PC-3 (cell line): Measurements from ENCODE around the gene MYO10. TPM values are rescaled to one million over a fixed set of nuclear protein-coding genes. Genes with fewer than 3 reads are reported as not detected.

Source experiments
- ATAC-seq: fragments of 200-7000 bp; cut with Tn5 transposase; 2 replicates; pipeline ENCODE4 v1.9.1; 2020; ENCODE audit warnings: mild to moderate bottlenecking, moderate library complexity
- BruUV-seq: library from RNA; stranded (reverse); fragments of 400-500 nt; replicated peaks from 2 replicates; lab custom pipeline; 2021; lab: Mats Ljungman, UMichigan
- CTCF ChIA-PET: fragments of 300-600 bp; sonication (Branson Sonifier 250); formaldehyde crosslinking; loops from one replicate; lab custom pipeline; 2022; ENCODE audit warnings: antibody characterized with exemption; lab: Charles Lee
- POLR2A ChIA-PET: fragments of 300-600 bp; sonication (Branson Sonifier 250); formaldehyde crosslinking; loops from one replicate; lab custom pipeline; 2022; ENCODE audit warnings: antibody characterized with exemption; ENCODE audit not compliant: unreplicated experiment; lab: Charles Lee
- DNase-seq: peaks from one replicate; pipeline ENCODE4 v3.0.0-alpha.2; 2015
- H2AFZ ChIP-seq: fragments of 300-600 bp; sonication (generic); 2 replicates; pipeline ENCODE4 v1.6.0; 2016; ENCODE audit warnings: antibody characterized with exemption, low read length
- H3F3A ChIP-seq: fragments of 300-600 bp; sonication (generic); one replicate; pipeline ENCODE4 v1.6.0; 2017; ENCODE audit warnings: antibody characterized with exemption, low read length, control low read depth, mild to moderate bottlenecking; ENCODE audit not compliant: unreplicated experiment
- H3K27ac ChIP-seq: fragments of 300-600 bp; sonication (generic); 2 replicates; pipeline ENCODE4 v1.5.1; 2016; ENCODE audit warnings: mild to moderate bottlenecking, low read length
- H3K27me3 ChIP-seq: fragments of 300-600 bp; sonication (generic); 2 replicates; pipeline ENCODE4 v1.6.1; 2016; ENCODE audit warnings: low read length, mixed read lengths
- H3K36me3 ChIP-seq: fragments of 300-600 bp; sonication (generic); 2 replicates; pipeline ENCODE4 v1.6.1; 2016; ENCODE audit warnings: low read depth, mixed run types, low read length, mixed read lengths
- H3K4me1 ChIP-seq: fragments of 300-600 bp; sonication (generic); 2 replicates; pipeline ENCODE4 v1.5.1; 2016; ENCODE audit warnings: low read length; ENCODE audit not compliant: insufficient read depth
- H3K4me2 ChIP-seq: fragments of 300-600 bp; sonication (generic); 2 replicates; pipeline ENCODE4 v1.6.0; 2016; ENCODE audit warnings: low read length
- H3K4me3 ChIP-seq: fragments of 300-600 bp; sonication (generic); 2 replicates; pipeline ENCODE4 v1.5.1; 2016; ENCODE audit warnings: mild to moderate bottlenecking, low read length, mixed read lengths
- H3K79me2 ChIP-seq: fragments of 300-600 bp; sonication (generic); 2 replicates; pipeline ENCODE4 v1.6.1; 2017; ENCODE audit warnings: low read length, mixed read lengths
- H3K9ac ChIP-seq: fragments of 300-600 bp; sonication (generic); 2 replicates; pipeline ENCODE4 v1.6.0; 2016; ENCODE audit warnings: mild to moderate bottlenecking, low read length
- H3K9me2 ChIP-seq: fragments of 300-600 bp; sonication (generic); replicated peaks from 2 replicates; pipeline ENCODE4 v1.6.1; 2016; ENCODE audit warnings: mixed run types, low read length, mixed read lengths
- H3K9me3 ChIP-seq: fragments of 300-600 bp; sonication (generic); 2 replicates; pipeline ENCODE4 v1.6.1; 2016; ENCODE audit warnings: low read length, mixed read lengths
- H4K20me1 ChIP-seq: fragments of 300-600 bp; sonication (generic); 2 replicates; pipeline ENCODE4 v1.6.1; 2016; ENCODE audit warnings: low read length, mixed read lengths
- CTCF ChIP-seq: fragments of 300-600 bp; sonication (generic); conservative IDR thresholded peaks from 2 replicates; pipeline ENCODE4 v1.5.1; 2017; ENCODE audit warnings: antibody characterized with exemption, low read depth, mild to moderate bottlenecking, low read length
- EZH2 ChIP-seq: fragments of 300-600 bp; sonication (generic); IDR thresholded peaks from one replicate; pipeline ENCODE4 v1.6.1; 2017; ENCODE audit warnings: antibody characterized with exemption, mild to moderate bottlenecking, low read length; ENCODE audit not compliant: unreplicated experiment
- EZH2phosphoT487 ChIP-seq: fragments of 300-600 bp; sonication (generic); IDR thresholded peaks from 2 replicates; pipeline ENCODE4 v1.6.1; 2018; ENCODE audit warnings: mild to moderate bottlenecking, antibody characterized with exemption, low read length, borderline replicate concordance
- intact Hi-C: fragments of 100-400 bp; cut with micrococcal nuclease; formaldehyde crosslinking; loops from 2 replicates; pipeline ENCODE4 v1.9.0; 2023
- total RNA-seq: library from RNA; depleted of rRNA; stranded (reverse); fragments of >200 nt; gene quantifications from 2 replicates; pipeline ENCODE4 v1.2.3, GENCODE V29; 2014

The MYO10 gene
- total RNA-seq, 1 experiment from 2014 or later = 52.3 TPM

DNA sequence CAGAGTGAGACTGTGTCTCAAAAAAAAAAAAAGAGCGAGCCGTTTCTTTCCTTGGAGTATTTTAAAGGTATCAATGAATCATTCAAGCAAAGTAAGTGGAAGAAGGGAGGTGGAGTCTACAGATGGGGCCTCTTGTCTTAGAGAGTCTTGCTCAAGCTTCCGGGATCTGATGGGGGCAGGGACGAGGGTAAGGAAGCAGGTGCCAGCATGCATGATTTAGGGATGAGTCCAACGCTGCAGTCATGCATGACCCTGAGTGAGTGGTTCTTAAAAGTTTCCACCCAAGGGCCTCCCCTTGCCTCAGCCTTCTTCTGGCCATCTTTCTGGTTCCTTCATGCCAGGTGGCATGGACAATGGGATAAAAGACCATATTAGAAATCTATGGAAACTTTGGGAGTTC, 79.6 kb downstream of the MYO10 start:
- H3K9ac ChIP-seq = peak overlapping the region; percentile 0; the same call in 1 of the 2 replicates
- peak overlapping the region; percentile 41 for H3K4me2 ChIP-seq
- DNase-seq = peak; percentile 100
- no peaks in the 10 kb centered on the region for H4K20me1 ChIP-seq
- H3K27ac ChIP-seq = peak overlapping the region; percentile 60
- TF ChIP-seq EZH2 (no peak), EZH2phosphoT487 (no peak), CTCF (no peak)
- H3K79me2 ChIP-seq = peaks cover 53% of the 10 kb centered on the region
- H3K9me2 ChIP-seq = no peaks in the 10 kb centered on the region
- ATAC-seq = peak; percentile 95
- BruUV-seq = no TSS peak
- no peak overlapping the region for H2AFZ ChIP-seq
- intact Hi-C loops = loop anchor here (5.0 kb wide), 2 partner anchors 41 to 61 kb away; no protein-coding TSS in a partner anchor
- H3K9me3 ChIP-seq = no peaks in the 10 kb centered on the region
- H3K4me3 ChIP-seq = no peak overlapping the region
- ChIA-PET POLR2A (no interaction called here), CTCF (no interaction called here)
- no peaks in the 10 kb centered on the region for H3K27me3 ChIP-seq
- H3F3A ChIP-seq = no peaks in the 10 kb centered on the region
- peaks cover 7% of the 10 kb centered on the region; the same call in 1 of the 2 replicates for H3K36me3 ChIP-seq
- H3K4me1 ChIP-seq = peaks cover 32% of the 10 kb centered on the region

GRCh38 chr5:16855898-16856297, 80.2 kb downstream of the MYO10 start:
- H3K79me2 ChIP-seq = peaks cover 50% of the 10 kb centered on the region
- no peaks in the 10 kb centered on the region for H3K9me3 ChIP-seq
- intact Hi-C loops = loop anchor here (5.0 kb wide), 2 partner anchors 41 to 61 kb away; no protein-coding TSS in a partner anchor
- H2AFZ ChIP-seq = no peak overlapping the region
- H3K36me3 ChIP-seq = peaks cover 7% of the 10 kb centered on the region; the same call in 1 of the 2 replicates
- H3F3A ChIP-seq = no peaks in the 10 kb centered on the region
- peak overlapping the region; percentile 6; the same call in 1 of the 2 replicates for H3K4me3 ChIP-seq
- DNase-seq = no peak
- no TSS peak for BruUV-seq
- peak overlapping the region; percentile 60 for H3K27ac ChIP-seq
- ATAC-seq = no peak
- no peak for TF ChIP-seq EZH2
- no peak for TF ChIP-seq EZH2phosphoT487
- no peak for TF ChIP-seq CTCF
- H4K20me1 ChIP-seq = no peaks in the 10 kb centered on the region
- peak overlapping the region; percentile 41 for H3K4me2 ChIP-seq
- no peaks in the 10 kb centered on the region for H3K9me2 ChIP-seq
- H3K4me1 ChIP-seq = peaks cover 32% of the 10 kb centered on the region
- 0 out of 2 replicates have a peak overlapping the region, but pooled peaks have one; percentile 3 for H3K9ac ChIP-seq
- ChIA-PET CTCF (interaction anchor here (0.5 to 0.6 kb wide), 2 partner anchors 65 to 284 kb away, joined by 4 to 8 read pairs; no protein-coding TSS in a partner anchor), POLR2A (no interaction called here)
- H3K27me3 ChIP-seq = no peaks in the 10 kb centered on the region

GRCh38 chr5:16855485-16855884, 80.6 kb downstream of the MYO10 start:
- H3K27ac ChIP-seq = peak overlapping the region; percentile 60
- intact Hi-C loops = loop anchor here (5.0 kb wide), 2 partner anchors 42 to 62 kb away; no protein-coding TSS in a partner anchor
- H3K27me3 ChIP-seq = no peaks in the 10 kb centered on the region
- ChIA-PET CTCF (interaction anchor here (0.5 to 0.6 kb wide), 2 partner anchors 64 to 283 kb away, joined by 4 to 8 read pairs; no protein-coding TSS in a partner anchor), POLR2A (no interaction called here)
- peaks cover 32% of the 10 kb centered on the region for H3K4me1 ChIP-seq
- TF ChIP-seq CTCF (no peak), EZH2 (no peak), EZH2phosphoT487 (no peak)
- H3K36me3 ChIP-seq = peaks cover 7% of the 10 kb centered on the region; the same call in 1 of the 2 replicates
- H3K79me2 ChIP-seq = peaks cover 45% of the 10 kb centered on the region
- DNase-seq (peak; percentile 30), ATAC-seq (no peak)
- no peaks in the 10 kb centered on the region for H3K9me2 ChIP-seq
- no peak overlapping the region for H3K9ac ChIP-seq
- H3F3A ChIP-seq = no peaks in the 10 kb centered on the region
- H3K4me2 ChIP-seq = peak overlapping the region; percentile 41; the same call in 1 of the 2 replicates
- BruUV-seq = no TSS peak
- H3K4me3 ChIP-seq = no peak overlapping the region
- H2AFZ ChIP-seq = no peak overlapping the region
- no peaks in the 10 kb centered on the region for H3K9me3 ChIP-seq
- no peaks in the 10 kb centered on the region for H4K20me1 ChIP-seq
